CD4-positive, CD25-positive, alpha-beta regulatory T cell (primary cell): ENCODE data around the gene BFSP2. TPM values are rescaled to one million over a fixed set of nuclear protein-coding genes. Genes with fewer than 3 reads are reported as not detected.
A peak's percentile ranks its signal among the peaks of the same experiment; 100 is the strongest.

Source experiments
- ATAC-seq, 2 donors: fragments of 150-1000 bp; cut with Tn5 transposase; one replicate each; pipeline ENCODE4 v1.10.0; 2021; ENCODE audit warnings: low read depth in 2 of 2, moderate number of reproducible peaks in 2 of 2, moderate library complexity in 1 of 2
- DNase-seq, 3 donors: peaks; one replicate each; pipeline versions ENCODE4 v3.0.0 to v3.0.0-alpha.2; 2012 to 2022; ENCODE audit warnings: mixed read lengths in 1 of 3
- H3K27ac ChIP-seq: one replicate; pipeline ENCODE4 v1.7.0; 2013; ENCODE audit warnings: mild to moderate bottlenecking, low read length; ENCODE audit not compliant: insufficient read depth, poor library complexity, severe bottlenecking
- H3K27me3 ChIP-seq: one replicate; pipeline ENCODE4 v1.7.0; 2013; ENCODE audit warnings: low read length; ENCODE audit not compliant: control insufficient read depth, insufficient read depth
- H3K36me3 ChIP-seq: one replicate; pipeline ENCODE4 v1.7.0; 2013; ENCODE audit warnings: mild to moderate bottlenecking, low read length, moderate library complexity; ENCODE audit not compliant: control insufficient read depth, insufficient read depth
- H3K4me1 ChIP-seq: 2 replicates; pipeline ENCODE4 v1.7.0; 2013; ENCODE audit warnings: mild to moderate bottlenecking, low read length; ENCODE audit not compliant: insufficient read depth, control insufficient read depth, poor library complexity, severe bottlenecking
- H3K4me3 ChIP-seq: one replicate; pipeline ENCODE4 v1.7.0; 2013; ENCODE audit warnings: low read depth, mild to moderate bottlenecking, low read length, moderate library complexity
- H3K9me3 ChIP-seq, 2 experiments: 1 replicate in 1 of 2; 2 replicates in 1 of 2; pipeline ENCODE4 v1.7.0; 2013; ENCODE audit warnings: low read length in 2 of 2, mild to moderate bottlenecking in 1 of 2, moderate library complexity in 1 of 2; ENCODE audit not compliant: control insufficient read depth in 2 of 2
- H3K27ac Mint-ChIP-seq, 3 donors: one replicate each; pipeline ENCODE4 v1.8.0; 2020 to 2022; ENCODE audit warnings: mild to moderate bottlenecking in 3 of 3, mixed read lengths in 3 of 3, moderate library complexity in 2 of 3
- H3K27me3 Mint-ChIP-seq: one replicate; pipeline ENCODE4 v1.8.0; 2022; ENCODE audit warnings: mild to moderate bottlenecking, mixed read lengths
- H3K36me3 Mint-ChIP-seq: one replicate; pipeline ENCODE4 v1.8.0; 2020; ENCODE audit warnings: mixed read lengths
- H3K4me1 Mint-ChIP-seq, 4 donors: one replicate each; pipeline ENCODE4 v1.8.0; 2020 to 2022; ENCODE audit warnings: mixed read lengths in 4 of 4, mild to moderate bottlenecking in 1 of 4
- H3K4me3 Mint-ChIP-seq, 4 donors: one replicate each; pipeline ENCODE4 v1.8.0; 2020 to 2022; ENCODE audit warnings: mild to moderate bottlenecking in 4 of 4, mixed read lengths in 4 of 4, moderate library complexity in 3 of 4
- H3K9me3 Mint-ChIP-seq, 7 donors: one replicate each; pipeline ENCODE4 v1.8.0; 2020 to 2022; ENCODE audit warnings: mixed read lengths in 7 of 7, mild to moderate bottlenecking in 3 of 7, moderate library complexity in 2 of 7
- polyA plus RNA-seq, 4 donors: library from polyadenylated mRNA; unstranded; fragments of 300-500 nt; fragmentation: Illumina TruSeq; gene quantifications; one replicate each; pipeline ENCODE4 v1.2.3, GENCODE V29; 2021
- total RNA-seq: library from RNA; stranded (reverse); gene quantifications from one replicate; pipeline ENCODE4 v1.2.3, GENCODE V29; 2022

The BFSP2 gene
- total and polyA plus RNA-seq, 5 donors from 2014 or later: 6.6 to 41.1 (median 20.4) TPM

DNA sequence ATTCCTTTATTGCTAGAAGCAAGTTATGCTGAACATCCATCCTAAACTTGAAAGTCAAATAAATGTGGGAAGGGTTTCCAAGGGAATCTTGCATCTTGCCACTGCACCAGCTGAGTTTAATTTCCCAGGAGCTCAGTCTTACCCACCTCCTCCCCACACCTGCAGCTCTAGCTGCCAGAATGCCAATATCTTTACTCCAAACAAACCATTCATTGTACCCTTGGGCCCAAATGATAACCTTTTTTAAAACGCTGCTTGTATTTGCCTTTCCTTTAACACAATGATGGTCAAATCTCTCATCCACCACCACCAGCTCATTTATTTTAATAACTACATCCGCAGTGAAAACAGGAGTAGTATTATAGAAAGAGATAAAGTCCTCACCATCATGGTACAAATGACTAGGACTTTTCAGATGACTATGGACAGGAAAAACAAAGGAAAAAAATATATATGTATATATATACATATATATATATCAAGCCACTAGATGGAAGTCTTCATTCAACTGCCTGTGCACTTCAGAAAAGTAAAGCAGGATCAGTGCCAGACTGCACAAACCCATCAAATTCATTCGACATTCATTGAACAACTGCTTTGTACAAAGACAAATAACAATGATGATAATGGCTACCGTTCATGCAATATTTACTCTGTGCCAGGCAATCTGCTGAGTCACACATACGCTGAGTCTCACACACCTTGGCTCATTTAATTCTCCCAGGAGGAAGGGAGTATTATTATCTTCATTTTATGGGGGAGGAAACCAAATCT is 44.0 kb downstream of the BFSP2 start:
- Histone ChIP-seq H3K27me3 (no peaks in the 10 kb centered on the region), H3K36me3 (no peaks in the 10 kb centered on the region), H3K4me3 (peak overlapping the region; percentile 37), H3K4me1 (peaks cover 50% of the 10 kb centered on the region), H3K27ac (peak overlapping the region; percentile 76), H3K9me3 (peaks cover 0 to 8% of the 10 kb centered on the region in 2 experiments)
- DNase-seq: peak in 1 of 3 donors; percentile 54
- Mint-ChIP-seq H3K4me3 (peak overlapping the region in 3 of 4 donors; percentile 3 to 59 (median 51)), H3K27ac (peak overlapping the region; percentile 45 to 99 (median 97)), H3K4me1 (peaks cover 26 to 60% (median 47%) of the 10 kb centered on the region in 4 donors), H3K9me3 (peaks cover 0 to 7% (median 3%) of the 10 kb centered on the region in 7 donors), H3K36me3 (peaks cover 13% of the 10 kb centered on the region), H3K27me3 (no peaks in the 10 kb centered on the region)
- no peak for ATAC-seq

GRCh38 chr3:133444423-133444774 is 44.5 kb downstream of the BFSP2 start:
- Histone ChIP-seq H3K9me3 (peaks cover 0 to 8% of the 10 kb centered on the region in 2 experiments), H3K36me3 (no peaks in the 10 kb centered on the region), H3K4me3 (no peak overlapping the region), H3K4me1 (peaks cover 56% of the 10 kb centered on the region), H3K27me3 (no peaks in the 10 kb centered on the region), H3K27ac (no peak overlapping the region)
- H3K4me3 Mint-ChIP-seq: peak overlapping the region in 1 of 4 donors; percentile 3
- H3K4me1 Mint-ChIP-seq: peaks cover 26 to 65% (median 52%) of the 10 kb centered on the region in 4 donors
- peak overlapping the region; percentile 45 to 97 (median 65) for H3K27ac Mint-ChIP-seq
- DNase-seq (no peak), ATAC-seq (no peak)
- H3K27me3 Mint-ChIP-seq: no peaks in the 10 kb centered on the region
- peaks cover 0 to 5% (median 2%) of the 10 kb centered on the region in 7 donors for H3K9me3 Mint-ChIP-seq
- peaks cover 10% of the 10 kb centered on the region for H3K36me3 Mint-ChIP-seq

DNA sequence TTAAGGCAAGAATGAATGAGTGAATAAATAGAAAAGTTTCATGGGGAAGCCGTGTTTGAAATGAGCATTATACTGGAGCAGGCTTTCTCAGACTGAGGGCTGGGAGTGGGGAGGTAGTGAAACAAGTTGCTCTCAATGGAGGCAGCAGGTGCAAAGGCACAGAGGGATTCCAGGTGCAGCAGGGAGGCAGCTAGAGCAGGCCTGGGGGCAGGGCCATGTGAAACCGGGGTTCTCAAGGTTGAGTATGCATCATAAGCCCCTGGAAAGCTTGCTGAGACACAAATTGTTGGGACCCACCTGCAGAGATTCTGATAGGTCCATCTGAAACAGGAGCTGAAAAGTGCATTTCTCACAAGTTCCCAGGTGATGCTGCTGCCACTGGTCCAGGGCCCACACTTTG is 45.3 kb downstream of the BFSP2 start:
- Mint-ChIP-seq H3K4me3 (no peak overlapping the region), H3K36me3 (peaks cover 3% of the 10 kb centered on the region), H3K9me3 (peaks cover 0 to 2% (median 0%) of the 10 kb centered on the region in 7 donors), H3K27me3 (no peaks in the 10 kb centered on the region), H3K4me1 (peaks cover 26 to 68% (median 51%) of the 10 kb centered on the region in 4 donors), H3K27ac (peak overlapping the region in 2 of 3 donors; percentile 45 to 65)
- Histone ChIP-seq H3K27ac (no peak overlapping the region), H3K27me3 (no peaks in the 10 kb centered on the region), H3K4me1 (peaks cover 61% of the 10 kb centered on the region), H3K4me3 (no peak overlapping the region), H3K9me3 (peaks cover 0 to 4% of the 10 kb centered on the region in 2 experiments), H3K36me3 (no peaks in the 10 kb centered on the region)
- no peak for DNase-seq
- ATAC-seq: no peak

DNA sequence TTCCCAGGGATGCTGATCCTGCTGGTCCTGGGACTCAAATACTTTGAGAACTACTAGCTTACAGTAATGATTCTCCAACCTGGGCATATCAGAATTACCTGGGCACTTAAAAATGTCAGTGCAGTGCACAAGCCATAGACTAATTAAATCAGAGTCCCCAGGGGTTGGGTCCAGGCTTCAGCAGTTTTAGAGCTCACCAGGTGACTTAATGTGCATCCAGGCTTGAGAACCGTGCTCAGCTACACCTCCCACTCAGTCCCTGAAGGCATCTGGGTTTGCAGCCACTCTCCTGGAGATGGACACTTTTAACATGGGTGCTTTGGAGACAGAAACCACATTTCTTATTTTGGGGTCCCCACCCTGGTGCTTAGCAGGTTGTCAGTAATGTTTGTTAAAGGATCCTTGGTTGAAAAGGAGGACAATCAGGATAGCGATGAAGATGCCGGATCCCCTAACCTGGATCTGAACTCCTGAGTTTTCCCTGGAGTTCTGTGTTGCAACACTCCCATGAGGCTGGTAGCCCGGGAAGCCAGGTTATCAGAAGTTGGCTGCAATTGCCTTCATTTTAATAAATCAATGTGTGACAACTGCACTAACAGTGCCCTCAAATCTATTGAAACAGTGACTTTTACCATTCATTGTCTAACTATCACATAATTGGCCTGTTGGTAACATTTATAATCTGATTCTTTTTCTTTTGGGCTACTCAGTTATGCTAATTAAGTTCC is 48.1 kb downstream of the BFSP2 start:
- H3K27me3 ChIP-seq: no peaks in the 10 kb centered on the region
- ATAC-seq: no peak
- Mint-ChIP-seq H3K27me3 (no peaks in the 10 kb centered on the region), H3K27ac (peak overlapping the region; percentile 92 to 98 (median 95)), H3K9me3 (no peaks in the 10 kb centered on the region), H3K36me3 (peaks cover 3% of the 10 kb centered on the region), H3K4me3 (peak overlapping the region; percentile 29 to 67 (median 41)), H3K4me1 (peaks cover 21 to 50% (median 38%) of the 10 kb centered on the region in 4 donors)
- no peak for DNase-seq
- peaks cover 45% of the 10 kb centered on the region for H3K4me1 ChIP-seq
- peak overlapping the region; percentile 37 for H3K4me3 ChIP-seq
- no peaks in the 10 kb centered on the region for H3K9me3 ChIP-seq
- peak overlapping the region; percentile 73 for H3K27ac ChIP-seq
- H3K36me3 ChIP-seq: no peaks in the 10 kb centered on the region

DNA sequence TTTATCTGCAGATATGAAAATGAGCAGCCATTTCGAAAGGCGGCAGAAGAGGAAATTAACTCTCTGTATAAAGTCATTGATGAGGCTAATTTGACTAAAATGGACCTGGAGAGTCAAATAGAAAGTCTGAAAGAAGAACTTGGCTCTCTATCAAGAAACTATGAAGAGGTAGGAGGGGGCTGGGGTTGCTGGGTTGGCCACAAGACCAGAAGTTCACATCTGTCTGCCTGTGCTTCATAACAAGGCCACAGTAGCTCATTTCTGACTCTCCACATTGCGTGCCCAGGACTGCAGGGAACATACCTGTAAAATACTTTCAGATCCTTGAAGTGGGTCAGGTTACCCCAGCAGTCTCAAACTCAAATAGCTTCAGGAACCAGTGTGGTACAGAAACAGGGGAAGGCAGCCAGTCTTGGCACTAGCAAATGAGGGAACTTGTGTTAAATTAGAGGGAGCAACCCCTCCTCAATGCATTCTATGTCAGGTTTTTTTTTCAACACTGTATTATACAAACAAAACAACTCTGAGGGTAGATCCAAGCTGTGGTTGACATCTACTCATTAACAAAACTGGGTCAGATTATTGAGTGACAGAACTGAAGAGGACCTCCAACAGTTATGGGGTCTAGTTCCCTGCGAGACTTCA is 48.7 kb downstream of the BFSP2 start:
- ATAC-seq (peak; percentile 79), DNase-seq (peak in 2 of 3 donors; percentile 60 to 83)
- peak overlapping the region; percentile 37 for H3K4me3 ChIP-seq
- peak overlapping the region; percentile 29 to 67 (median 41) for H3K4me3 Mint-ChIP-seq
- H3K36me3 ChIP-seq: no peaks in the 10 kb centered on the region
- peaks cover 38% of the 10 kb centered on the region for H3K4me1 ChIP-seq
- peak overlapping the region; percentile 73 for H3K27ac ChIP-seq
- H3K27me3 ChIP-seq: no peaks in the 10 kb centered on the region
- H3K4me1 Mint-ChIP-seq: peaks cover 16 to 44% (median 31%) of the 10 kb centered on the region in 4 donors
- no peaks in the 10 kb centered on the region for H3K27me3 Mint-ChIP-seq
- no peaks in the 10 kb centered on the region for H3K9me3 ChIP-seq
- H3K27ac Mint-ChIP-seq: peak overlapping the region; percentile 92 to 98 (median 95)
- peaks cover 3% of the 10 kb centered on the region for H3K36me3 Mint-ChIP-seq
- H3K9me3 Mint-ChIP-seq: peaks cover 0 to 1% (median 0%) of the 10 kb centered on the region in 7 donors

DNA sequence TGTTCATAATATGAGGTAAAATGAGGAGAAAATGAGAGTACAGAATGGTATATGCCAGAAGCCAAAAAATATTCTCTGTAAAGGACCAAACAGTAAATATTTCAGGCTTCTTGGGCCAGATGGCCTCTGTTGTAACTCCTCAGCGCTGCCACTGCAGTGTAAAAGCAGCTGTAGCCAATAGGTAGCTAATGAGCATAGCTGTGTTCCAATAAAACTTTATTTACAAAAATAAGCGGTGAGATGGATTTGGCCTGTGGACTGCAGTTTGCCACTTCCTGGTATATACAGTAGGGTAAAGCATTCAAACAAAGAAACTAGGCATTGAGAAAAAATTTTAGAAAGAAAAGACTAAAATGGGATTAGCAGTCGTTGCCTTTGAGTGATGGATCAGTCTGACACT is 51.5 kb downstream of the BFSP2 start:
- no peak overlapping the region for H3K4me3 ChIP-seq
- H3K36me3 Mint-ChIP-seq: peaks cover 3% of the 10 kb centered on the region
- H3K27me3 ChIP-seq: no peaks in the 10 kb centered on the region
- H3K9me3 Mint-ChIP-seq: peaks cover 0 to 1% (median 0%) of the 10 kb centered on the region in 7 donors
- no peak overlapping the region for H3K27ac Mint-ChIP-seq
- ATAC-seq: no peak
- no peaks in the 10 kb centered on the region for H3K36me3 ChIP-seq
- H3K9me3 ChIP-seq: no peaks in the 10 kb centered on the region
- H3K4me3 Mint-ChIP-seq: peak overlapping the region in 1 of 4 donors; percentile 21
- no peaks in the 10 kb centered on the region for H3K27me3 Mint-ChIP-seq
- H3K4me1 ChIP-seq: peaks cover 30% of the 10 kb centered on the region
- H3K4me1 Mint-ChIP-seq: peaks cover 16 to 34% (median 20%) of the 10 kb centered on the region in 4 donors
- DNase-seq: no peak
- H3K27ac ChIP-seq: no peak overlapping the region

GRCh38 chr3:133452641-133453319 is 52.9 kb downstream of the BFSP2 start:
- Mint-ChIP-seq H3K27ac (peak overlapping the region in 1 of 3 donors; percentile 42), H3K4me1 (peaks cover 14 to 26% (median 19%) of the 10 kb centered on the region in 4 donors), H3K9me3 (peaks cover 0 to 1% (median 0%) of the 10 kb centered on the region in 7 donors), H3K4me3 (no peak overlapping the region), H3K27me3 (no peaks in the 10 kb centered on the region), H3K36me3 (no peaks in the 10 kb centered on the region)
- no peak overlapping the region for H3K27ac ChIP-seq
- peaks cover 22% of the 10 kb centered on the region for H3K4me1 ChIP-seq
- H3K4me3 ChIP-seq: no peak overlapping the region
- no peaks in the 10 kb centered on the region for H3K27me3 ChIP-seq
- no peaks in the 10 kb centered on the region for H3K36me3 ChIP-seq
- ATAC-seq (no peak), DNase-seq (no peak)
- H3K9me3 ChIP-seq: no peaks in the 10 kb centered on the region
